ENCODE data around the gene WNT7A. TPM values are rescaled to one million over a fixed set of nuclear protein-coding genes. Genes with fewer than 3 reads are reported as not detected.

Gene WNT7A
- total RNA-seq, 1 experiment from 2014 or later: not detected

- DNase-seq (ENCODE audit: low spot score): peak; percentile 67
These were observed 5.2 kb upstream of the WNT7A start for GRCh38 chr3:13884851-13885703.

GRCh38 chr3:13883681-13884080 is 3.8 kb upstream of the WNT7A start:
- DNase-seq (ENCODE audit: low spot score): no peak

GRCh38 chr3:13882876-13883275 is 3.0 kb upstream of the WNT7A start:
- DNase-seq (ENCODE audit: low spot score): no peak

GRCh38 chr3:13881536-13882410 is 1.9 kb upstream of the WNT7A start:
- DNase-seq (ENCODE audit: low spot score): no peak

DNA sequence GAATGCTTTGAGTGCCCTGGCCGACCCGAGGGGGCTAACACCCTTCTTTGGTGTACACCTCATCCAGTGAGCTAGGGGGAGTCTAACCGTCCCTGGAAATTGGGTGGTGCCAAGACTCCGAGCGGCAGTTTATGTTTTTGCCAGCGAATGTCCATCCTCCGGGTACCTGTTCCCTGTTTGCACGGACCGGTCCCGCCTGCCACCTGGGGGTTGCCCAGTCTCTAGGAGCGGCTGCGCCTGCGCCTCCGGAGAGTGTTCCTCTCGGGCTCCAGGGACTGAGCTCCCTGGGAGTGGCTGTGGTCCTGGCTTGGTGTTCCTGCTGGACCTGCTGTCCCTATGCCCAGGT is 913 bp upstream of the WNT7A start:
- DNase-seq (ENCODE audit: low spot score): no peak

GRCh38 chr3:13879102-13879945 is 547 bp downstream of the WNT7A start:
- no peak for DNase-seq (ENCODE audit: low spot score)

DNA sequence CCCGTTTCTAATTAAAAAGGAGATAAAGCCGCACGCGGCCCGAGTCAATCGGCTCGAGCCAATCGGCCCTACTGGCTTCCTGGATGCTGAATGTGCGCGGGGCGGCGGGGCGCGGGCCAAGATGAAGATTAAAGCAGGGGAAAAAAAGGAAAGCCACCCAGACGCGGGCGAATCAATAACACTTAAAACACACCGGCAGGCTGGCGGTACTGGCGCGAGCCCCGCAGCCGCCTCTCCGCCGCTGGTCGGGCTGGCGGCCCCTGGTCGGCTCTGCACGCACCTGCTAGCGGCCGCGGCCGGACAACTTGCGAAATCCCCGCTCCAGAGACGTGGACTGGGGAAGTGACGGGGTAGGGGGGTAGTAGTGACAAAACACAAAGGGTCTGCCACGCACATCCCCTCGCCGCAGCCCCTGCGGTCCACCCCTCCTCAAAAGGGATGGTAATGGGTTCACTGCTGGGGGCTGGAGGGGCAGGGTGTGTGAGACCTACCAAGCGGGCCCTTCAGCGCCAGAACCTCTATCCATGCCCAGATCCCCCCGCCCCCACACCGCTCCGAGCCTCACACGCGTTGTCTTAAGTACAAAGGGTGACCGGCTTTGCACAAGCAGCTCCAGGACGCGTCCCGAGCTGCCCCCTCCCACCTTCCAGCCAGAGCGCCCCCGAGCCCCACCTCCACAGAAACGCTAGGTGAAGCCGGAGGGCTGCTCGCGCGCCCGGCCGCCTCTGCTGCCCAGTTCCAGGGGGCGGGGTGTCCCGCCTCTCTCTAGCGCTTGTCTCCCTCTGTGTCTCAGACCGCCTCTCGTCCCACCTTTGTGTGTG is 1.4 kb downstream of the WNT7A start:
- no peak for DNase-seq (ENCODE audit: low spot score)

GRCh38 chr3:13877911-13878280 is 2.0 kb downstream of the WNT7A start:
- no peak for DNase-seq (ENCODE audit: low spot score)

DNA sequence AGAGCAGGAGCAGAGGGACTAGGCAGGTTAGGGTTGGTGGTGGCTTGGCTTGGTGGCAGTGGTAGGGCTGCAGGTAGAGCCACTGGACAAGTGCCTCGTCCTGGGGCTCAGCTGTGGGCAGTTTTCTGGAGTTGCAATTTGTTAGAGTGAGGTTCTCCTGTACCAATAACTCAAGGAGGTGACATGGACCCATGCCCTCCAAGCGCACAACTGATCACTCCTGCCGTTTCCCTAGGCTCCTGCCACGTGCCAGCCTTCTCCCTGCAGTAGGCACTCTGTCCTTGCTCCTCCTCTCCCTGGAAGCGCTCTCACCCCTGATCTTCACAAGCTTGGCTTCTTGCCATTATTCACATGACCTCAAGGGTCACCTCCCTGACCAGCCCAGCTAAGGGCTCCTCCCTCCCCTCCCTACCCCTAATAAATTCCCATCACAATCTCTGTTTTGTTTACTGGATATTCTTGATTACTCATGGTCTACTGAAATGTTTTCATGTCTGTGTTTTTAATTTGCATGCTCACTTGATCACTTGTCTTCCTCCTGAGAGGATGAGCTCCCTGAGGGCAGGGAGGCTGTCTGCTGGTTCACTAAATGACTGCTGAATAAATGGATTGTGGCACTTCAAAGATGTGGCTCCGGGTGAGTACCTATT is 3.3 kb downstream of the WNT7A start:
- no peak for DNase-seq (ENCODE audit: low spot score)

GRCh38 chr3:13874891-13875290 is 5.0 kb downstream of the WNT7A start:
- DNase-seq (ENCODE audit: low spot score): no peak

GRCh38 chr3:13873818-13874217 is 6.1 kb downstream of the WNT7A start:
- DNase-seq (ENCODE audit: low spot score): no peak

GRCh38 chr3:13872451-13872850 is 7.4 kb downstream of the WNT7A start:
- no peak for DNase-seq (ENCODE audit: low spot score)

DNA sequence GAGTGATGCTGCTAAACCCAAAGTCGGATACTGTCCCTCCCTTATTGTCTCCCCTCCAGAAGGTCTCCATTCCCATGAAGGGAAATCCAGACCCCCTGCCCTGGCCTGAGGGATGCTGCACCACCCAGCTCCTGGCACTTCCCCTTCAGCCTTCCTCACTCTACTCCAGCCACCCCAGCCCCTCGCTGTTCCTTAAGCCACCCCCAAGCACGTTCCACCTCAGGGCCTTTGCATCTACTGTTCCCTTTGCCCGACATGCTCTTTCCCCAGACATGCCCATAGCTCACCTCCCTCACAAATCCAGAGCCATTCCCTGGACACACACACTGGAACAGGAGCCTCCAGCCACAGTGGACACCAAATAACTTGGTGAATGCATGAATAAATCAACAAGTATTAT is 8.1 kb downstream of the WNT7A start:
- no peak for DNase-seq (ENCODE audit: low spot score)

DNA sequence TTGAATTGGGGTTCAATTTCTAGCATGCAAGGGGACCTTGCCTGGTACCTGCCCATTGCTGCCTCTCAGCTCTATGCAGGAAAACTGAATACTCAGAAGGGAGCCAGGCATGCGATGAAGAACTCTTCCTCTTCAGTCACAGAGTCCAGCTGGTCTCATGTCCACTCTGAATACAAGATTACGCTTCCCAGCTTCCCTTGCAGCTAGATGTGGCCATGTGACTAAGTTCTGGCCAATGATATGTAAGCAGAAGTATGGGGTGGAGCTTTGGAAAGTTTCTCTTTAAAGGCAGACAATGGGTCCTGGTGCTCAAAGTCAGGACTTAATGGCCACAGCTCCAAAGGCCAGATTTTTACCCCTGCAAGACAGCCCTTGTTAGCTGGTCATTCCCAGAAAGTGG is 9.0 kb downstream of the WNT7A start:
- no peak for DNase-seq (ENCODE audit: low spot score)

GRCh38 chr3:13869761-13870343 is 10.0 kb downstream of the WNT7A start:
- no peak for DNase-seq (ENCODE audit: low spot score)

- no peak for DNase-seq (ENCODE audit: low spot score)
These were observed 10.8 kb downstream of the WNT7A start for GRCh38 chr3:13868844-13869724.

DNA sequence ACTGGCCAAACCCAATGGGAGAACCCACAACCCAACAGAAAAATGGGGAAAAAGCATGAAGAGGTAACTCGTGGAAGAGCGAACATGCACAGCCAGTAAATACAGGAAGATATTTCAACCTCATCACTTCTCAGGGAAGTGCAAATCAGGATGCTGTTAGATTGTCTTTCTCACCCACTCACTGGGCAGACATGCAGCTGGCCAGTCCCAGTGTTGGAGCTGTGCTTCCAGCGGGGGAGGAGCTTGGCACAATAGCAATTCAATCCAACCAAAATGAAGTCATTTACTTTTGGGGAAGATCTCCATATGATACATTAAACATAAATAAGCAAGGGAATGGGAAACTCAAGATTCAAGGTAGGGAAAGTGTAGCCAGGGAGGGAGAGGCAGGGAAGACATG is 12.1 kb downstream of the WNT7A start:
- DNase-seq (ENCODE audit: low spot score): no peak

- DNase-seq (ENCODE audit: low spot score): no peak
These were observed 13.6 kb downstream of the WNT7A start for GRCh38 chr3:13866041-13866965.
